GM21381 (cell line): ENCODE data around the gene CCNJL.

Source experiments
- ATAC-seq: cut with Tn5 transposase; IDR thresholded peaks from one replicate; pipeline ENCODE4 v1.9.1; 2021; ENCODE audit warnings: mild to moderate bottlenecking, moderate library complexity; ENCODE audit not compliant: unreplicated experiment

Gene CCNJL

GRCh38 chr5:160229190-160229742, 83.1 kb downstream of the CCNJL start, which contains the start of gene FABP6:
TSS of gene FABP6 (plus strand) at chr5:160229506. CDS start at chr5:160229558, 52 bp downstream.
- no peak for ATAC-seq

- ATAC-seq = no peak
These were observed 85.4 kb downstream of the CCNJL start for GRCh38 chr5:160227012-160227411.

- peak; percentile 69 for ATAC-seq
These were observed 91.3 kb downstream of the CCNJL start for GRCh38 chr5:160221082-160221481.

- no peak for ATAC-seq
These were observed 93.0 kb downstream of the CCNJL start for GRCh38 chr5:160219356-160219755.

- ATAC-seq = no peak
These were observed 98.8 kb downstream of the CCNJL start for GRCh38 chr5:160213537-160213936.

GRCh38 chr5:160211352-160211751, 101.0 kb downstream of the CCNJL start:
- ATAC-seq = no peak

- no peak for ATAC-seq
These were observed 101.8 kb downstream of the CCNJL start for GRCh38 chr5:160210606-160211005.

- ATAC-seq = no peak
These were observed 102.4 kb downstream of the CCNJL start for GRCh38 chr5:160209917-160210316.

GRCh38 chr5:160207061-160207460, 105.3 kb downstream of the CCNJL start:
- ATAC-seq = no peak
